T1000 (cell line): ENCODE data around the gene CCDC141.
"Not testable (repeated sequence)": the region's sequence is repeated elsewhere in the genome, so short reads cannot be mapped to it uniquely, and the experiment has no call there.

Experiments
- DNase-seq: peaks from one replicate; lab custom pipeline; 2025; ENCODE audit warnings: mixed read lengths; lab: John Stamatoyannopoulos, UW

CCDC141 gene

GRCh38 chr2:179049546-179050311, at the start of gene CCDC141:
TSS of gene CCDC141 (minus strand) at chr2:179050137. CDS start at chr2:179049941, 196 bp downstream.
- DNase-seq = no peak

- DNase-seq = no peak
Observed at GRCh38 chr2:179098080-179098689, 48.2 kb upstream of the CCDC141 start.

- DNase-seq = no peak
Observed at GRCh38 chr2:179097131-179097530, 47.2 kb upstream of the CCDC141 start.

- no peak for DNase-seq
Observed at GRCh38 chr2:179096090-179096489, 46.2 kb upstream of the CCDC141 start.

GRCh38 chr2:179092912-179093311, 43.0 kb upstream of the CCDC141 start:
- not testable (repeated sequence) for DNase-seq

- DNase-seq = no peak
Observed at GRCh38 chr2:179082697-179083096, 32.8 kb upstream of the CCDC141 start.

GRCh38 chr2:179081954-179082353, 32.0 kb upstream of the CCDC141 start:
- no peak for DNase-seq

GRCh38 chr2:179072527-179072926, 22.6 kb upstream of the CCDC141 start:
- no peak for DNase-seq

GRCh38 chr2:179071810-179072355, 21.9 kb upstream of the CCDC141 start:
- DNase-seq = no peak

- DNase-seq = no peak
Observed at GRCh38 chr2:179070895-179071294, 21.0 kb upstream of the CCDC141 start.

- no peak for DNase-seq
Observed at GRCh38 chr2:179069685-179070084, 19.7 kb upstream of the CCDC141 start.

- DNase-seq = no peak
Observed at GRCh38 chr2:179068991-179069643, 19.2 kb upstream of the CCDC141 start.

- no peak for DNase-seq
Observed at GRCh38 chr2:179059026-179059700, 9.2 kb upstream of the CCDC141 start.

GRCh38 chr2:179057737-179058136, 7.8 kb upstream of the CCDC141 start:
- no peak for DNase-seq

- DNase-seq = not testable (repeated sequence)
Observed at GRCh38 chr2:179053568-179053967, 3.6 kb upstream of the CCDC141 start.

- no peak for DNase-seq
Observed at GRCh38 chr2:179051250-179051649, 1.3 kb upstream of the CCDC141 start.

GRCh38 chr2:179050755-179051154, 818 bp upstream of the CCDC141 start:
- DNase-seq = no peak

GRCh38 chr2:179049203-179049545, 763 bp downstream of the CCDC141 start:
- DNase-seq = no peak

- no peak for DNase-seq
Observed at GRCh38 chr2:179048099-179048498, 1.8 kb downstream of the CCDC141 start.

- not testable (repeated sequence) for DNase-seq
Observed at GRCh38 chr2:179045602-179046001, 4.3 kb downstream of the CCDC141 start.

- no peak for DNase-seq
Observed at GRCh38 chr2:179044500-179044899, 5.4 kb downstream of the CCDC141 start.

- DNase-seq = no peak
Observed at GRCh38 chr2:179037807-179038206, 12.1 kb downstream of the CCDC141 start.
